ENCODE data around the gene PDXDC1.
"Not testable (repeated sequence)": the region's sequence is repeated elsewhere in the genome, so short reads cannot be mapped to it uniquely, and the experiment has no call there.

DNA sequence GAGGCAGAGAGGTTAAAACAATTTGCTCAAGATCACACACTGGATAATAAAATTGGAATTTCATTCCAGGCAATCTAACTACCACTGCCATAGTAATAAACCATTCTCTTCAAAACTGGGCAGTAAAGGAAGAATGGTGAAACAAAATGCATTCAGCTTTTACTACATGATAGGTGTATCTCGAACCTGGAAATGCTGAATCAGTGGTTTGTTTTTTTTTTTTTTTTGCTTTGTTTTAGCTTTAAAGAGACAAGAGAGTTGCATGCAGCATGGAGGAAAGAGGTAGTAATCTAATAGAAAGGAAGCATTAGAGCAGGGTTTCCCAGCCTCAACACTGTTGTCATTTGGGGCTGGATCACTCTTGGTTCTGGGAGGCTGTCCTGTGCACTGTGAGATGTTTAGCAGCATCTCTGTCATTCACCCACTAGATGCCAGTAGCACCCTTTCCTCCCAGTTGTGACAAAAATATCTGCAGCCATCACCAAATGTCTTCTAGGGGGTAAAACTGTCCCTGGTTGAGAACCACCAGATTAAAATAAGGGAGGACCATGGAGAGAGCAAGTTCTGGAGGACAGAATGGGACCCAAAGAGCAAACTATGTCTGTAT lies 115.9 kb downstream of the PDXDC1 start:
- TF ChIP-seq, protein P1, sequence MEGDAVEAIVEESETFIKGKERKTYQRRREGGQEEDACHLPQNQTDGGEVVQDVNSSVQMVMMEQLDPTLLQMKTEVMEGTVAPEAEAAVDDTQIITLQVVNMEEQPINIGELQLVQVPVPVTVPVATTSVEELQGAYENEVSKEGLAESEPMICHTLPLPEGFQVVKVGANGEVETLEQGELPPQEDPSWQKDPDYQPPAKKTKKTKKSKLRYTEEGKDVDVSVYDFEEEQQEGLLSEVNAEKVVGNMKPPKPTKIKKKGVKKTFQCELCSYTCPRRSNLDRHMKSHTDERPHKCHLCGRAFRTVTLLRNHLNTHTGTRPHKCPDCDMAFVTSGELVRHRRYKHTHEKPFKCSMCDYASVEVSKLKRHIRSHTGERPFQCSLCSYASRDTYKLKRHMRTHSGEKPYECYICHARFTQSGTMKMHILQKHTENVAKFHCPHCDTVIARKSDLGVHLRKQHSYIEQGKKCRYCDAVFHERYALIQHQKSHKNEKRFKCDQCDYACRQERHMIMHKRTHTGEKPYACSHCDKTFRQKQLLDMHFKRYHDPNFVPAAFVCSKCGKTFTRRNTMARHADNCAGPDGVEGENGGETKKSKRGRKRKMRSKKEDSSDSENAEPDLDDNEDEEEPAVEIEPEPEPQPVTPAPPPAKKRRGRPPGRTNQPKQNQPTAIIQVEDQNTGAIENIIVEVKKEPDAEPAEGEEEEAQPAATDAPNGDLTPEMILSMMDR (conservative IDR thresholded peaks at IDR 0.05; ENCODE audit: low read depth, low read length) = 0 out of 2 replicates have a peak, but pooled peaks have one; percentile 21
- TF ChIP-seq EZH2phosphoT487 (IDR thresholded peaks at IDR 0.05; ENCODE audit: borderline replicate concordance, low read length) = not testable (repeated sequence)
